Measurements from ENCODE around the gene PGC.

DNA sequence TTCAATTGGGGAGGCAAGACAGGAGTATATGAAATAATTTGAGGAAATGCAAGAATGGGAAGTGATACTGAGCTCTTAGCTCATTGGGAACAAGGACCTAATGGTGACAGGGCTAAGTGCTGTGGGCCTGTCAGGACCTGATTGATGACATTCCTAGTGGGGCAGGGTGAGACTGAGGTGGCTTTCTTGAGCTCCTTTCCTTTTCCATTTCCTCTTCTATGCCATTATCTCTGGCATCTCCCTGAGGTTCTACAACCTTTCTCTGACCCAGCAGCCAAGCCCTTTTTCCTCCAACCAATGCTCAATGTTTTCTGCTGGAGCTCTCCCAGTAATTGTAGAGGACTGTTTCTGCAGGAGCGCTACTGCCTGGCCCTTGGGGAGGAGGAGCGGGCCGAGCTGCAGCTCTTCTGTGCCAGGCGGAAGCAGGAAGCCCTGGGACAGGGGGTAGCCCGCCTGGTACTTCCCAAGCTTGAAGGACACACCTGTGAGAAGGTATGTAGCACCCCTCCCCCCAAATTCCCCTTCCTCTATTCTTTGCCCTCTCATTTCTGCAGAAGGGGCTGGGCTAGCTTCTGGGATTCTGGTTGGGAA lies 37.5 kb upstream of the PGC start:
- no peak for TF ChIP-seq GATA2 (IDR thresholded peaks at IDR 0.05; ENCODE audit: low read depth, low read length)
- TF ChIP-seq GATA3 (IDR thresholded peaks at IDR 0.05; ENCODE audit: low read depth, low read length): no peak

Data from SH-SY5Y (cell line).